Measurements from ENCODE around the gene GALNT10. TPM values are rescaled to one million over a fixed set of nuclear protein-coding genes. Genes with fewer than 3 reads are reported as not detected.
A peak's percentile ranks its signal among the peaks of the same experiment; 100 is the strongest.

The GALNT10 gene
- polyA plus RNA-seq, 2 of the 4 experiments (the other 2 are of a cell fraction) = 110 to 156 TPM

- TF ChIP-seq RFX5 (IDR thresholded peaks at IDR 0.05) = no peak
- no peak for TF ChIP-seq CBX8 (IDR thresholded peaks at IDR 0.05)
- TF ChIP-seq SREBF2 (IDR thresholded peaks at IDR 0.05) = no peak
- TF ChIP-seq, protein P1, sequence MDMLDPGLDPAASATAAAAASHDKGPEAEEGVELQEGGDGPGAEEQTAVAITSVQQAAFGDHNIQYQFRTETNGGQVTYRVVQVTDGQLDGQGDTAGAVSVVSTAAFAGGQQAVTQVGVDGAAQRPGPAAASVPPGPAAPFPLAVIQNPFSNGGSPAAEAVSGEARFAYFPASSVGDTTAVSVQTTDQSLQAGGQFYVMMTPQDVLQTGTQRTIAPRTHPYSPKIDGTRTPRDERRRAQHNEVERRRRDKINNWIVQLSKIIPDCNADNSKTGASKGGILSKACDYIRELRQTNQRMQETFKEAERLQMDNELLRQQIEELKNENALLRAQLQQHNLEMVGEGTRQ (IDR thresholded peaks at IDR 0.05) = no peak
- TF ChIP-seq NFE2L2 (conservative IDR thresholded peaks at IDR 0.05; ENCODE audit: low read length) = no peak
- no peak for TF ChIP-seq HDAC2 (IDR thresholded peaks at IDR 0.05)
- TF ChIP-seq CTCF (IDR thresholded peaks at IDR 0.05) = no peak
- TF ChIP-seq CHD4 (IDR thresholded peaks at IDR 0.05; ENCODE audit: borderline replicate concordance) = no peak
- TF ChIP-seq, protein P2, sequence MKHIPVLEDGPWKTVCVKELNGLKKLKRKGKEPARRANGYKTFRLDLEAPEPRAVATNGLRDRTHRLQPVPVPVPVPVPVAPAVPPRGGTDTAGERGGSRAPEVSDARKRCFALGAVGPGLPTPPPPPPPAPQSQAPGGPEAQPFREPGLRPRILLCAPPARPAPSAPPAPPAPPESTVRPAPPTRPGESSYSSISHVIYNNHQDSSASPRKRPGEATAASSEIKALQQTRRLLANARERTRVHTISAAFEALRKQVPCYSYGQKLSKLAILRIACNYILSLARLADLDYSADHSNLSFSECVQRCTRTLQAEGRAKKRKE (CRISPR knock-in tag; IDR thresholded peaks at IDR 0.05; ENCODE audit: low read depth) = no peak
- TF ChIP-seq TP53 (CRISPR knock-in tag; IDR thresholded peaks at IDR 0.05) = no peak
- no peak for TF ChIP-seq BHLHE40 (IDR thresholded peaks at IDR 0.05; ENCODE audit: low read depth, low read length)
- TF ChIP-seq EHMT2 (IDR thresholded peaks at IDR 0.05; ENCODE audit: low read depth) = no peak
- TF ChIP-seq RARB (CRISPR knock-in tag; IDR thresholded peaks at IDR 0.05) = no peak
- TF ChIP-seq NR3C1 (IDR thresholded peaks at IDR 0.05) = no peak
- TF ChIP-seq RCOR1 (IDR thresholded peaks at IDR 0.05; ENCODE audit: low read depth, low read length) = no peak
Measured at GRCh38 chr5:154296525-154297159, 106.1 kb downstream of the GALNT10 start (continued).

- Histone ChIP-seq H3K4me2 (0 out of 3 replicates have a peak overlapping the region, but pooled peaks have one; percentile 76), H3K27ac (peak overlapping the region; percentile 82 to 97), H3K4me3 (no peak overlapping the region), H3K9me3 (0 out of 3 replicates have a peak, but pooled peaks cover 1% of the 10 kb centered on the region), H3K4me1 (peaks cover 63% of the 10 kb centered on the region)
- DNase-seq (ENCODE audit: low read depth in 1 of 2, low spot score in 1 of 2) (no peak), ATAC-seq (no peak), FAIRE-seq (no peak)
- 96% methylated on average over 3 of the region's 3 CpGs for WGBS (ENCODE audit: missing lambda C conversion rate)
- POLR2A ChIA-PET = no interaction called here
- CTCF ChIA-PET = interaction anchor here (1.1 to 1.4 kb wide), 2 partner anchors 9 to 14 kb away, joined by 3 to 5 read pairs; no protein-coding TSS in a partner anchor
- TF ChIP-seq KDM5A (IDR thresholded peaks at IDR 0.05) (no peak), RNF2 (IDR thresholded peaks at IDR 0.05; ENCODE audit: borderline replicate concordance, low read depth) (no peak), EHF (CRISPR knock-in tag; IDR thresholded peaks at IDR 0.05) (no peak), HES2 (IDR thresholded peaks at IDR 0.05) (no peak), ZSCAN20 (CRISPR knock-in tag; IDR thresholded peaks at IDR 0.05) (no peak), MAZ (IDR thresholded peaks at IDR 0.05; ENCODE audit: borderline replicate concordance, low read depth, low read length) (no peak), MYC (IDR thresholded peaks at IDR 0.05; ENCODE audit: borderline replicate concordance, low read length) (no peak), HMGXB4 (CRISPR knock-in tag; IDR thresholded peaks at IDR 0.05; ENCODE audit: borderline replicate concordance) (no peak), SMC3 (IDR thresholded peaks at IDR 0.05) (no peak), EHMT2 (IDR thresholded peaks at IDR 0.05; ENCODE audit: low read depth) (no peak), HOXB13 (CRISPR knock-in tag; IDR thresholded peaks at IDR 0.05; ENCODE audit: low read depth) (no peak)
- TF ChIP-seq, protein P2 (CRISPR knock-in tag; IDR thresholded peaks at IDR 0.05; ENCODE audit: low read depth) = no peak
- TF ChIP-seq, protein P3, sequence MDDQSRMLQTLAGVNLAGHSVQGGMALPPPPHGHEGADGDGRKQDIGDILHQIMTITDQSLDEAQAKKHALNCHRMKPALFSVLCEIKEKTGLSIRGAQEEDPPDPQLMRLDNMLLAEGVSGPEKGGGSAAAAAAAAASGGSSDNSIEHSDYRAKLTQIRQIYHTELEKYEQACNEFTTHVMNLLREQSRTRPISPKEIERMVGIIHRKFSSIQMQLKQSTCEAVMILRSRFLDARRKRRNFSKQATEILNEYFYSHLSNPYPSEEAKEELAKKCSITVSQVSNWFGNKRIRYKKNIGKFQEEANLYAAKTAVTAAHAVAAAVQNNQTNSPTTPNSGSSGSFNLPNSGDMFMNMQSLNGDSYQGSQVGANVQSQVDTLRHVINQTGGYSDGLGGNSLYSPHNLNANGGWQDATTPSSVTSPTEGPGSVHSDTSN (IDR thresholded peaks at IDR 0.05) = no peak
Measured at GRCh38 chr5:154298065-154298464, 107.5 kb downstream of the GALNT10 start.
